Neuronal stem cell (in vitro differentiated cells): ENCODE measurements around the gene ZNF775.

ENCODE experiments used
- DNase-seq: peaks from one replicate; pipeline ENCODE4 v3.0.0-alpha.2; 2013; ENCODE audit warnings: low spot score
- H2AFZ ChIP-seq: one replicate; pipeline ENCODE4 v1.6.1; 2013; ENCODE audit warnings: mild to moderate bottlenecking, low read length, inconsistent platforms
- H2AK5ac ChIP-seq: 2 replicates; pipeline ENCODE4 v1.6.1; 2013; ENCODE audit warnings: low read depth, mild to moderate bottlenecking, inconsistent platforms, low read length, moderate library complexity, mixed read lengths
- H2BK120ac ChIP-seq: 2 replicates; pipeline ENCODE4 v1.6.1; 2013; ENCODE audit warnings: low read depth, mild to moderate bottlenecking, inconsistent platforms, low read length, moderate library complexity, mixed read lengths
- H2BK12ac ChIP-seq: one replicate; pipeline ENCODE4 v1.6.1; 2013; ENCODE audit warnings: low read length, inconsistent platforms
- H2BK15ac ChIP-seq: 2 replicates; pipeline ENCODE4 v1.6.1; 2013; ENCODE audit warnings: mild to moderate bottlenecking, low read length, inconsistent platforms, mixed read lengths
- H2BK5ac ChIP-seq: one replicate; pipeline ENCODE4 v1.6.1; 2013; ENCODE audit warnings: inconsistent platforms, mild to moderate bottlenecking, low read length, moderate library complexity
- H3K14ac ChIP-seq: one replicate; pipeline ENCODE4 v1.6.1; 2013; ENCODE audit warnings: low read length, inconsistent platforms
- H3K18ac ChIP-seq: 2 replicates; pipeline ENCODE4 v1.6.1; 2013; ENCODE audit warnings: low read length, inconsistent platforms
- H3K23ac ChIP-seq: 2 replicates; pipeline ENCODE4 v1.6.1; 2013; ENCODE audit warnings: low read depth, mild to moderate bottlenecking, mixed read lengths, low read length, inconsistent platforms; ENCODE audit not compliant: poor library complexity
- H3K27ac ChIP-seq: replicated peaks from 3 replicates; pipeline ENCODE4 v1.5.1; 2013; ENCODE audit warnings: low read length, inconsistent platforms
- H3K27me3 ChIP-seq, 3 experiments: 2 replicates each; pipeline ENCODE4 v1.6.1; 2013; ENCODE audit warnings: low read length in 3 of 3, mild to moderate bottlenecking in 2 of 3, inconsistent platforms in 1 of 3, low read depth in 1 of 3, mixed read lengths in 1 of 3, moderate library complexity in 1 of 3; ENCODE audit not compliant: control insufficient read depth in 3 of 3, insufficient read depth in 3 of 3
- H3K36me3 ChIP-seq, 2 donors: replicated peaks in 1 of 2; 2 replicates each; pipeline ENCODE4 v1.6.1; 2013; ENCODE audit warnings: low read length in 2 of 2; ENCODE audit not compliant: control insufficient read depth in 2 of 2, insufficient read depth in 2 of 2
- H3K4ac ChIP-seq: 2 replicates; pipeline ENCODE4 v1.6.1; 2013; ENCODE audit warnings: inconsistent platforms, mild to moderate bottlenecking, low read length, moderate library complexity
- H3K4me1 ChIP-seq, 2 donors: 1 replicate in 1 of 2; 2 replicates in 1 of 2; pipeline ENCODE4 v1.6.1; 2013; ENCODE audit warnings: low read length in 2 of 2, low read depth in 1 of 2; ENCODE audit not compliant: control insufficient read depth in 2 of 2, insufficient read depth in 1 of 2
- H3K4me2 ChIP-seq: one replicate; pipeline ENCODE4 v1.6.1; 2013; ENCODE audit warnings: mild to moderate bottlenecking, low read length, inconsistent platforms; ENCODE audit not compliant: insufficient read depth, poor library complexity, severe bottlenecking
- H3K4me3 ChIP-seq, 2 donors: 2 replicates each; pipeline ENCODE4 v1.5.1; 2013; ENCODE audit warnings: low read length in 2 of 2, mild to moderate bottlenecking in 2 of 2, inconsistent platforms in 1 of 2, moderate library complexity in 1 of 2
- H3K79me1 ChIP-seq: one replicate; pipeline ENCODE4 v1.6.1; 2013; ENCODE audit warnings: low read depth, mild to moderate bottlenecking, inconsistent platforms, low read length, moderate library complexity
- H3K9ac ChIP-seq: one replicate; pipeline ENCODE4 v1.6.1; 2013; ENCODE audit warnings: mild to moderate bottlenecking, low read depth, low read length, inconsistent platforms; ENCODE audit not compliant: poor library complexity
- H3K9me3 ChIP-seq, 2 donors: replicated peaks in 1 of 2; 2 replicates each; pipeline versions ENCODE3 to v1.6.1; 2013; ENCODE audit warnings: low read length in 2 of 2, mild to moderate bottlenecking in 2 of 2, inconsistent platforms in 1 of 2, low read depth in 1 of 2, mixed read lengths in 1 of 2, moderate library complexity in 1 of 2; ENCODE audit not compliant: control insufficient read depth in 2 of 2, insufficient read depth in 1 of 2
- H4K8ac ChIP-seq: one replicate; pipeline ENCODE4 v1.6.1; 2013; ENCODE audit warnings: low read depth, mild to moderate bottlenecking, inconsistent platforms, low read length, moderate library complexity
- H4K91ac ChIP-seq: one replicate; pipeline ENCODE4 v1.6.1; 2013; ENCODE audit warnings: low read length, low read depth, mild to moderate bottlenecking, inconsistent platforms; ENCODE audit not compliant: poor library complexity
- WGBS, 2 donors: extraction: QIAGEN DNeasy Blood & Tissue Kit; methylation state at CpG; one replicate each; pipeline ENCODE4 v1.1.7; 2013; ENCODE audit warnings: missing lambda C conversion rate in 2 of 2, mixed read lengths in 1 of 2; ENCODE audit not compliant: insufficient read length in 2 of 2, insufficient replicate concordance in 1 of 2; ENCODE audit errors: extremely low coverage in 2 of 2; 5-methylcytosine and 5-hydroxymethylcytosine counted together

Gene ZNF775

DNA sequence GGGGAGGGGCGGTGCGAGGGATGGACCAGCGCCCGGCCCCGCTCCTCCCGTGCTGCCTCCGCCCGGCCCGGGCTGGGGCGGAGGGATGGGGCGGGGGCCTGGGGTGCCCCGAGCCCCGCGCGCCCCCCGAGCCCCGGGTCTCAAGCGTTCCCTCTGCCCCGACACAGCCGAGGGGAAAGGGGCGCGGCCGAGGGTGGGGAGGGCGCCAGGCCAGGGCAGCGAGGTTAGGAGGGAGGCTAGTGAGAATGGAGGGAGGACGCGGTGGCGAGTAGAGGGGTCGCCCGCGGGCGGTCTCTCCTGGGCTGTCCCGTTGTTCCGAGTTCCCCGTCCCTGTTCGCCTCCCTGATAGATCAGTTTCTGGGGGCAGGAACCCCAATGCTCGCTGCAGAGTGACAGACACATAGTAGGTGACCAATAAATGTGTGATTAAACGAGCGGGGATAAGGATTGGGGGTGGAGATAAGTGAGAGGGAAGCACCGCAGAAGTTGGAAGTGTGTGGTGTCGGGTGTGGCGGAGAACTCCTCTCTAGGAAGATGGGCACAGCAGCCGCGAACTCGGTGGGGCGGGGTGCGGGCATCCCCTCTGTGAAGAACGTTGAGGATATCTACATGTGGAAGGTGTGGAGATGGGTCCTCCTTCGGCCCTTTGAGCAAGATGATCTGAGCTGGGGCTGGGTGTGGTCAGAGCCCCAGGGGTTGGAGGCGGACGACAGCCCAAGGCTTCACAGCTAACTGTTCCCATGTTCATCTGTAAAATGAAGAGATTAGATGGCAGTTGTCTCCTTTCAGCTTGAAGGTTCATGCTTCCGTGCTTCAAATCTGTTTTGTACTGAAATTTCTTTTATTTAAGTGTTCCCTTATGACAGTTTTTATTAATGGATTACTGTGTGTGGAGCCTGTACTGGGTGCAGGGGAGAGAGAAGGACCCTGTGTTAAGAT lies 580 bp downstream of the ZNF775 start:
- Histone ChIP-seq H3K4ac (peak overlapping the region; percentile 81), H4K8ac (no peak overlapping the region), H3K9ac (peak overlapping the region; percentile 97), H3K27me3 (no peaks in the 10 kb centered on the region), H3K36me3 (peaks cover 0 to 9% of the 10 kb centered on the region in 2 donors), H2AK5ac (peak overlapping the region; percentile 93), H4K91ac (no peak overlapping the region), H3K18ac (peak overlapping the region; percentile 97), H3K14ac (peak overlapping the region; percentile 98), H3K27ac (peak overlapping the region; percentile 91), H2BK15ac (peak overlapping the region; percentile 79), H3K4me1 (peaks cover 50% of the 10 kb centered on the region in 2 donors), H3K23ac (peak overlapping the region; percentile 1), H3K4me3 (peak overlapping the region; percentile 76 to 96), H2BK5ac (peak overlapping the region; percentile 76), H2BK12ac (no peak overlapping the region), H3K9me3 (no peaks in the 10 kb centered on the region), H3K79me1 (peaks cover 2% of the 10 kb centered on the region), H3K4me2 (peak overlapping the region; percentile 81), H2BK120ac (peak overlapping the region; percentile 63), H2AFZ (peak overlapping the region; percentile 65)
- WGBS, 2 donors, result no CpG with 5 or more reads among the region's 52 CpGs
- no peak for DNase-seq

DNA sequence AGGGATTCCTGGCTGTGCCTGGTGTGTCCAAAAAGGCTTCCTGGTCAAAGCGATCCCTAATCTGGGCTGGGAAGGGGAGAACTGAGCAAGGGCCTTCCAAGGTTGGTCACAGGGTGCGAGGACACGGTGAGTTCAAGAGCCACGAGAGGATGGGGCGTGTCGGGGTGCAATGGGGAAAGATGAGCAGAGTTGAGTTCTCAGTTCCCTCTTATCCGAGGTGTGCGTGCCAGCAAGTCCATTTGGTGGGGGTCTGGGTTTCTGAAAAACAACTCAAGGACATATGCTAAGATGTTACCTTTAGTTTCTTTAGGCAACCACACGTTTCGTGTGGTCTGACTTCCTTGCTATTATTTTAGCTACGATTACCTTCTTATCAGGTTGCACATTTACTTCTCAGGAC lies 1.3 kb downstream of the ZNF775 start:
- Histone ChIP-seq H3K23ac (no peak overlapping the region), H3K4me2 (peak overlapping the region; percentile 81), H4K8ac (no peak overlapping the region), H3K18ac (no peak overlapping the region), H2BK15ac (peak overlapping the region; percentile 1), H3K9ac (no peak overlapping the region), H2AFZ (no peak overlapping the region), H2AK5ac (no peak overlapping the region), H3K4me1 (peaks cover 57% of the 10 kb centered on the region in 2 donors), H3K36me3 (peaks cover 0 to 6% of the 10 kb centered on the region in 2 donors), H2BK5ac (no peak overlapping the region), H3K4me3 (peak overlapping the region; percentile 55 to 76), H3K79me1 (peaks cover 2% of the 10 kb centered on the region), H3K9me3 (no peaks in the 10 kb centered on the region), H2BK12ac (no peak overlapping the region), H3K4ac (no peak overlapping the region), H3K27ac (no peak overlapping the region), H2BK120ac (no peak overlapping the region), H4K91ac (no peak overlapping the region), H3K14ac (no peak overlapping the region), H3K27me3 (no peaks in the 10 kb centered on the region)
- DNase-seq, result no peak
- no CpG with 5 or more reads among the region's 11 CpGs for WGBS, 2 donors

DNA sequence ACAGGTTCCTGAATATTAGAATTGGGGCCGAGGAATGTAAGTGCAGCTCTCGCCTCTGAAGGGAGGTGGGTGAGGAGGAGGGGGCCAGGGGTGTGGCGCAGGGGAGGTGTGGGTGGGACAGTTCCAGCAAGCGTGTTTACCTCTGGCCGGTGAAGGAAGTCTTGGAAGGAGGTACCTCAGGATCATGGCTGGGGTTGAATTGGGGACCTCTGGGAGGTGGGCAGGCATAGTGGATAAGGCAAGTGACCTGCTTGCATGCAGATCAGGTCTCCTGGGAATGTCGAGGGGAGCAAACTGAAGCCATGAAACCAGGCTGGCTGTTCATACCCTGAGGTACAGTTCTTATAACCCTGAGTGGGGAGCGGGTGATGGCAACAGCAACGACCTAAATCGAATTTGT lies 2.0 kb downstream of the ZNF775 start:
- no peak overlapping the region for H3K23ac ChIP-seq
- no peak overlapping the region for H2AFZ ChIP-seq
- no peak overlapping the region for H2BK12ac ChIP-seq
- WGBS, 2 donors, result no CpG with 5 or more reads among the region's 9 CpGs
- peak overlapping the region; percentile 23 for H2AK5ac ChIP-seq
- H3K27ac ChIP-seq, result no peak overlapping the region
- no peak overlapping the region for H3K14ac ChIP-seq
- no peak overlapping the region for H2BK5ac ChIP-seq
- H4K8ac ChIP-seq, result no peak overlapping the region
- H3K4me2 ChIP-seq, result no peak overlapping the region
- peaks cover 2% of the 10 kb centered on the region for H3K79me1 ChIP-seq
- H3K4ac ChIP-seq, result no peak overlapping the region
- peaks cover 61 to 63% of the 10 kb centered on the region in 2 donors for H3K4me1 ChIP-seq
- no peaks in the 10 kb centered on the region for H3K9me3 ChIP-seq
- no peak overlapping the region for H3K9ac ChIP-seq
- H3K4me3 ChIP-seq, result peak overlapping the region in 1 of 2 donors; percentile 76
- no peak overlapping the region for H3K18ac ChIP-seq
- no peak for DNase-seq
- no peak overlapping the region for H2BK120ac ChIP-seq
- H3K27me3 ChIP-seq, result no peaks in the 10 kb centered on the region
- H3K36me3 ChIP-seq, result peaks cover 0 to 8% of the 10 kb centered on the region in 2 donors
- no peak overlapping the region for H4K91ac ChIP-seq
- peak overlapping the region; percentile 60 for H2BK15ac ChIP-seq

DNA sequence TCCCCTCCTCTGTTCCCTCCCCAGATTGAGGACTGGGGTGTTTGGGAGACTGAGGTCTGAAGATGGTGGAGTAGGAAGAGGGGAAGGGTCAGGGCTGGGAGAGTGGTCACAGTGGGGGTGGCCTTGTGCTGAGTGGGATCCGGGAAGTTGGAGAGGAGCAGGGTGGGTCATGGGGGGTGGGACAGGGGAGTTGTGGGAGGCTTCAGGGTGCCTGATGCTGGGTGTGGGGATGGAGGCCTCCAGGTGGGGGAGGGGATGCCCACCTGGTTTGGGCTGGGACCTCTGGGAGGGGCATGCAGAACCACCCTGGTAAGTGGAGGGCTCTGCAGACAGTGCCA lies 2.6 kb downstream of the ZNF775 start:
- H4K8ac ChIP-seq, result peak overlapping the region; percentile 43
- no CpG with 5 or more reads among the region's 1 CpG for WGBS, 2 donors

More for the DNA sequence above, 2.6 kb downstream of the ZNF775 start:
- Histone ChIP-seq H3K27ac (peak overlapping the region; percentile 47), H3K79me1 (peaks cover 6% of the 10 kb centered on the region), H3K23ac (no peak overlapping the region), H3K4me2 (no peak overlapping the region), H2BK120ac (peak overlapping the region; percentile 2), H3K4me3 (no peak overlapping the region), H2BK15ac (peak overlapping the region; percentile 98), H3K4me1 (peaks cover 63 to 67% of the 10 kb centered on the region in 2 donors), H3K18ac (peak overlapping the region; percentile 95), H3K9me3 (no peaks in the 10 kb centered on the region), H2AK5ac (peak overlapping the region; percentile 100), H3K14ac (peak overlapping the region; percentile 47), H3K36me3 (peaks cover 0 to 10% of the 10 kb centered on the region in 2 donors), H2AFZ (no peak overlapping the region), H4K91ac (peak overlapping the region; percentile 48), H3K4ac (peak overlapping the region; percentile 57), H3K27me3 (no peaks in the 10 kb centered on the region), H2BK5ac (peak overlapping the region; percentile 8), H3K9ac (no peak overlapping the region), H2BK12ac (peak overlapping the region; percentile 96)
- DNase-seq, result no peak
